BJ (cell line): Measurements from ENCODE around the gene TMEM204. TPM values are rescaled to one million over a fixed set of nuclear protein-coding genes. Genes with fewer than 3 reads are reported as not detected.

Source experiments
- CTCF ChIA-PET: fragments of 350-600 bp; formaldehyde crosslinking; extraction: SDS; loops from one replicate; lab custom pipeline; 2021; ENCODE audit warnings: antibody characterized with exemption, inconsistent platforms; lab: Yijun Ruan, JAX
- POLR2A ChIA-PET: fragments of 300-600 bp; sonication (Branson Sonifier 250); formaldehyde crosslinking; extraction: SDS; loops from one replicate; lab custom pipeline; 2021; ENCODE audit warnings: antibody characterized with exemption; lab: Charles Lee
- DNase-seq: peaks from one replicate; pipeline ENCODE4 v3.0.0-alpha.2; 2011; ENCODE audit warnings: low read depth
- H3K27me3 ChIP-seq: 2 replicates; pipeline ENCODE4 v1.6.0; 2011; ENCODE audit warnings: low read length; ENCODE audit not compliant: control insufficient read depth, insufficient read depth
- H3K36me3 ChIP-seq: 2 replicates; pipeline ENCODE4 v1.5.1; 2011; ENCODE audit warnings: low read length; ENCODE audit not compliant: control insufficient read depth, insufficient read depth
- H3K4me3 ChIP-seq: 2 replicates; pipeline ENCODE4 v1.5.1; 2011; ENCODE audit warnings: low read depth, mild to moderate bottlenecking, control low read depth, low read length
- CTCF ChIP-seq: IDR thresholded peaks from 2 replicates; pipeline ENCODE4 v1.5.1; 2011; ENCODE audit warnings: low read depth, mild to moderate bottlenecking, control low read depth, inconsistent platforms, low read length, moderate library complexity; ENCODE audit not compliant: insufficient read depth
- polyA plus RNA-seq: library from polyadenylated mRNA; depleted of rRNA; stranded (reverse); fragments of >200 nt; gene quantifications from 2 replicates; pipeline ENCODE4 v1.2.3, GENCODE V29; 2011

TMEM204 gene
- polyA plus RNA-seq, 1 experiment, result 81.9 TPM

GRCh38 chr16:1500465-1501150 lies 32.9 kb upstream of the TMEM204 start:
- DNase-seq, result no peak
- no peak for TF ChIP-seq CTCF
- H3K4me3 ChIP-seq, result no peak overlapping the region
- ChIA-PET CTCF (interaction anchor here (1.0 kb wide), 1 partner anchor 15 kb away, joined by 3 read pairs; no protein-coding TSS in a partner anchor), POLR2A (no interaction called here)
- H3K36me3 ChIP-seq, result peaks cover 44% of the 10 kb centered on the region
- no peaks in the 10 kb centered on the region for H3K27me3 ChIP-seq

- no peak for DNase-seq
- CTCF ChIA-PET, result interaction anchor here (1.0 kb wide), 1 partner anchor 14 kb away, joined by 3 read pairs; no protein-coding TSS in a partner anchor
- no peak for TF ChIP-seq CTCF
- Histone ChIP-seq H3K36me3 (peaks cover 39% of the 10 kb centered on the region), H3K4me3 (no peak overlapping the region), H3K27me3 (no peaks in the 10 kb centered on the region)
- POLR2A ChIA-PET, result no interaction called here
These were observed 31.8 kb upstream of the TMEM204 start for GRCh38 chr16:1501630-1502029.

GRCh38 chr16:1502092-1503004 lies 31.1 kb upstream of the TMEM204 start:
- no peak for DNase-seq
- ChIA-PET CTCF (interaction anchor here (0.6 to 1.1 kb wide), 2 partner anchors 8 to 481 kb away, joined by 3 to 4 read pairs; no protein-coding TSS in a partner anchor), POLR2A (no interaction called here)
- H3K27me3 ChIP-seq, result no peaks in the 10 kb centered on the region
- H3K4me3 ChIP-seq, result no peak overlapping the region
- peaks cover 38% of the 10 kb centered on the region for H3K36me3 ChIP-seq
- no peak for TF ChIP-seq CTCF

GRCh38 chr16:1503110-1503955 lies 30.1 kb upstream of the TMEM204 start:
- ChIA-PET POLR2A (no interaction called here), CTCF (interaction anchor here (0.6 to 1.1 kb wide), 2 partner anchors 9 to 480 kb away, joined by 3 to 4 read pairs; no protein-coding TSS in a partner anchor)
- no peak for DNase-seq
- Histone ChIP-seq H3K36me3 (peaks cover 34% of the 10 kb centered on the region), H3K4me3 (no peak overlapping the region), H3K27me3 (no peaks in the 10 kb centered on the region)
- no peak for TF ChIP-seq CTCF
